Endothelial cell of umbilical vein (primary cell): ENCODE measurements around the gene MAMDC2. TPM values are rescaled to one million over a fixed set of nuclear protein-coding genes. Genes with fewer than 3 reads are reported as not detected.

Experiments
- BruUV-seq: library from RNA; stranded (reverse); fragments of 400-500 nt; replicated peaks from 2 replicates; lab custom pipeline; 2021; lab: Mats Ljungman, UMichigan
- CTCF ChIA-PET: fragments of 300-600, 350-600 bp; sonication (Branson Sonifier 250); formaldehyde crosslinking; loops from one replicate; lab custom pipeline; 2021; ENCODE audit warnings: antibody characterized with exemption, inconsistent platforms; lab: Charles Lee
- POLR2A ChIA-PET: fragments of 300-600, 350-600 bp; sonication (Branson Sonifier 250); formaldehyde crosslinking; loops from one replicate; lab custom pipeline; 2021; ENCODE audit warnings: antibody characterized with exemption, inconsistent platforms; lab: Charles Lee
- DNase-seq: peaks from one replicate; pipeline ENCODE4 v3.0.0-alpha.2; 2011; ENCODE audit warnings: low read depth, low spot score
- FAIRE-seq: peaks from 2 replicates; lab custom pipeline; 2011; peaks lifted over from hg19 to GRCh38; lab: Jason Lieb, UNC
- H2AFZ ChIP-seq: 2 replicates; pipeline ENCODE4 v1.6.0; 2012; ENCODE audit warnings: low read depth, low read length, control low read depth, inconsistent platforms
- H3K27ac ChIP-seq: 2 replicates; pipeline ENCODE4 v1.5.1; 2011; ENCODE audit warnings: low read depth, mild to moderate bottlenecking, control low read depth, low read length, moderate library complexity; ENCODE audit not compliant: insufficient read depth
- H3K27me3 ChIP-seq, 2 experiments: 2 replicates each; pipeline versions ENCODE4 v1.6.0 to v1.6.1; 2011; ENCODE audit warnings: low read length in 2 of 2, mixed read lengths in 1 of 2; ENCODE audit not compliant: control insufficient read depth in 2 of 2, insufficient read depth in 2 of 2
- H3K36me3 ChIP-seq, 2 experiments: 2 replicates in 1 of 2; 3 replicates in 1 of 2; pipeline ENCODE4 v1.5.1; 2011; ENCODE audit warnings: low read length in 2 of 2, mild to moderate bottlenecking in 1 of 2, moderate library complexity in 1 of 2; ENCODE audit not compliant: control insufficient read depth in 2 of 2, insufficient read depth in 2 of 2; ENCODE audit errors: extremely low read depth in 1 of 2
- H3K4me1 ChIP-seq: 3 replicates; pipeline ENCODE4 v1.5.1; 2011; ENCODE audit warnings: mild to moderate bottlenecking, low read length; ENCODE audit not compliant: control insufficient read depth, insufficient read depth; ENCODE audit errors: extremely low read depth
- H3K4me2 ChIP-seq: 2 replicates; pipeline ENCODE4 v1.6.1; 2011; ENCODE audit warnings: low read length, control low read depth, mixed read lengths; ENCODE audit not compliant: insufficient read depth
- H3K4me3 ChIP-seq, 3 experiments: fragments of 200-600 bp in 1 of 3; sonication (generic), shearing (Covaris generic) in 1 of 3; replicated peaks in 1 of 3; 2 replicates each; pipeline ENCODE4 v1.5.1; 2011 to 2016; ENCODE audit warnings: control low read depth in 3 of 3, low read length in 3 of 3, mild to moderate bottlenecking in 2 of 3, inconsistent platforms in 1 of 3, low read depth in 1 of 3, moderate library complexity in 1 of 3; ENCODE audit not compliant: insufficient read depth in 1 of 3
- H3K79me2 ChIP-seq: 2 replicates; pipeline ENCODE4 v1.6.0; 2012; ENCODE audit warnings: low read length, inconsistent platforms; ENCODE audit not compliant: control insufficient read depth, insufficient read depth
- H3K9ac ChIP-seq: replicated peaks from 2 replicates; pipeline ENCODE3; 2011; ENCODE audit warnings: low read length, control low read depth; ENCODE audit not compliant: insufficient read depth; ENCODE audit errors: extremely low read depth
- H3K9me1 ChIP-seq: replicated peaks from 3 replicates; pipeline ENCODE4 v1.6.0; 2011; ENCODE audit warnings: mild to moderate bottlenecking, low read length; ENCODE audit not compliant: control insufficient read depth, insufficient read depth; ENCODE audit errors: extremely low read depth
- H3K9me3 ChIP-seq: replicated peaks from 2 replicates; pipeline ENCODE4 v1.5.1; 2012; ENCODE audit warnings: low read length, inconsistent platforms; ENCODE audit not compliant: control insufficient read depth, insufficient read depth
- H4K20me1 ChIP-seq: replicated peaks from 2 replicates; pipeline ENCODE3; 2011; ENCODE audit warnings: mild to moderate bottlenecking, low read length; ENCODE audit not compliant: control insufficient read depth, insufficient read depth; ENCODE audit errors: extremely low read depth
- CTCF ChIP-seq, 2 donors: IDR thresholded peaks; 1 replicate in 1 of 2; 2 replicates in 1 of 2; pipeline ENCODE4 v1.5.1; 2011; ENCODE audit warnings: low read length in 2 of 2, mild to moderate bottlenecking in 2 of 2, moderate library complexity in 2 of 2, control low read depth in 1 of 2, inconsistent platforms in 1 of 2, low read depth in 1 of 2; ENCODE audit not compliant: insufficient read depth in 1 of 2; ENCODE audit errors: extremely low read depth in 1 of 2
- EZH2 ChIP-seq: IDR thresholded peaks from 2 replicates; pipeline ENCODE4 v1.6.1; 2012; ENCODE audit warnings: borderline replicate concordance, low read depth, mild to moderate bottlenecking, moderate library complexity, low read length, inconsistent platforms; ENCODE audit not compliant: severe bottlenecking
- FOS ChIP-seq: IDR thresholded peaks from 2 replicates; pipeline ENCODE4 v1.6.1; 2011; ENCODE audit warnings: mild to moderate bottlenecking, low read length, moderate library complexity, borderline replicate concordance; ENCODE audit not compliant: insufficient read depth
- GATA2 ChIP-seq: IDR thresholded peaks from 2 replicates; pipeline ENCODE4 v1.7.0; 2011; ENCODE audit warnings: low read depth, mild to moderate bottlenecking, moderate library complexity, mixed read lengths, low read length; ENCODE audit not compliant: insufficient read length, insufficient read depth
- JUN ChIP-seq: IDR thresholded peaks from 2 replicates; pipeline ENCODE4 v1.6.1; 2011; ENCODE audit warnings: borderline replicate concordance, low read depth; ENCODE audit not compliant: insufficient read length, insufficient read depth
- POLR2A ChIP-seq: IDR thresholded peaks from 2 replicates; pipeline ENCODE4 v1.6.1; 2012; ENCODE audit warnings: low read depth, mild to moderate bottlenecking, control low read depth, low read length
- POLR2AphosphoS5 ChIP-seq: IDR thresholded peaks from 2 replicates; pipeline ENCODE4 v1.6.1; 2012; ENCODE audit warnings: low read depth, mild to moderate bottlenecking, control low read depth, low read length, moderate library complexity; ENCODE audit not compliant: insufficient read depth
- dilution Hi-C: fragments of 300-500 bp; cut with MboI; formaldehyde crosslinking; loops from one replicate; pipeline ENCODE4 v1.15.0; 2019; ENCODE audit warnings: low sequenced_read_pairs; ENCODE audit not compliant: extremely low pct_ligation_motif_present
- intact Hi-C: fragments of 100-400 bp; cut with micrococcal nuclease; formaldehyde crosslinking; loops from one replicate; pipeline ENCODE4 v1.10.0; 2022
- polyA plus RNA-seq, 4 experiments: library from polyadenylated mRNA; depleted of rRNA in 3 of 4; stranded (reverse) in 3 of 4; unstranded in 1 of 4; fragments of >200 nt; gene quantifications; 2 replicates each; pipeline versions ENCODE4 v1.2.1 to v1.2.3, GENCODE V29; 2011 to 2012; ENCODE audit warnings: missing spikeins in 1 of 4
- total RNA-seq: library from RNA; stranded (reverse); gene quantifications from 2 replicates; pipeline ENCODE4 v1.2.3, GENCODE V29; 2021

Gene MAMDC2
- total and polyA plus RNA-seq, 2 donors (not counting 3 experiments of a cell fraction or from before 2014, with no cell fraction given): 0.60 to 1.1 TPM

GRCh38 chr9:70053864-70054263 is 10.2 kb downstream of the MAMDC2 start:
- Histone ChIP-seq H4K20me1 (no peaks in the 10 kb centered on the region), H3K27ac (no peak overlapping the region), H2AFZ (no peak overlapping the region), H3K4me3 (no peak overlapping the region), H3K4me2 (no peak overlapping the region), H3K9me1 (no peaks in the 10 kb centered on the region), H3K36me3 (no peaks in the 10 kb centered on the region), H3K4me1 (peaks cover 11% of the 10 kb centered on the region), H3K9me3 (no peaks in the 10 kb centered on the region), H3K79me2 (no peaks in the 10 kb centered on the region), H3K27me3 (peaks cover 0 to 1% of the 10 kb centered on the region in 2 experiments), H3K9ac (no peak overlapping the region)
- peak; percentile 94 for TF ChIP-seq GATA2
- peak; percentile 21 for TF ChIP-seq POLR2AphosphoS5
- peak; percentile 61 for TF ChIP-seq JUN
- TF ChIP-seq CTCF (IDR thresholded peaks at IDR 0.05; ENCODE audit: extremely low read depth in 1 of 2, insufficient read depth in 1 of 2, low read depth in 1 of 2, low read length in 2 of 2): no peak
- TF ChIP-seq EZH2: no peak
- peak; percentile 75 for TF ChIP-seq FOS
- no peak for TF ChIP-seq POLR2A
- no TSS peak for BruUV-seq
- intact Hi-C loops: loop anchor here (1.0 kb wide), 1 partner anchor 9 kb away; no protein-coding TSS in a partner anchor
- DNase-seq (peak; percentile 84), FAIRE-seq (peak; percentile 62)
- dilution Hi-C loops: no loop called here
- ChIA-PET CTCF (interaction anchor here (1.1 to 3.9 kb wide), 5 partner anchors 9 to 381 kb away, joined by 3 to 19 read pairs (median 5); no protein-coding TSS in a partner anchor), POLR2A (no interaction called here)
